Left lung (tissue), 10 donors: Measurements from ENCODE around the gene GPD1L. TPM values are rescaled to one million over a fixed set of nuclear protein-coding genes. Genes with fewer than 3 reads are reported as not detected.

Experiments used
- ATAC-seq: fragments of 200-7000 bp; cut with Tn5 transposase; one replicate; pipeline ENCODE4 v1.9.1; 2020; ENCODE audit warnings: moderate library complexity
- DNase-seq, 4 donors: peaks; one replicate each; pipeline ENCODE4 v3.0.0-alpha.2; 2013 to 2020
- H3K27ac ChIP-seq, 2 donors: fragments of 200-600 bp; sonication (generic) in 1 of 2; one replicate each; pipeline versions ENCODE4 v1.5.0 to v1.8.0; 2020 to 2021
- H3K27me3 ChIP-seq, 2 donors: fragments of 200-600 bp; sonication (generic) in 1 of 2; one replicate each; pipeline versions ENCODE4 v1.5.0 to v1.8.0; 2020 to 2021
- H3K36me3 ChIP-seq, 2 donors: fragments of 200-600 bp; sonication (generic) in 1 of 2; one replicate each; pipeline versions ENCODE4 v1.5.0 to v1.8.0; 2020 to 2021
- H3K4me1 ChIP-seq, 2 donors: fragments of 200-600 bp; one replicate each; pipeline ENCODE4 v1.8.0; 2021
- H3K4me3 ChIP-seq, 2 donors: fragments of 200-600 bp; sonication (generic) in 1 of 2; one replicate each; pipeline versions ENCODE4 v1.5.0 to v1.8.0; 2020 to 2021; ENCODE audit warnings: mild to moderate bottlenecking in 1 of 2
- H3K9me3 ChIP-seq, 2 donors: fragments of 200-600 bp; sonication (generic) in 1 of 2; one replicate each; pipeline versions ENCODE4 v1.5.0 to v1.8.0; 2020 to 2021
- CTCF ChIP-seq, 2 donors: fragments of 200-600 bp; sonication (generic) in 1 of 2; IDR thresholded peaks; one replicate each; pipeline versions ENCODE4 v1.5.0 to v1.8.0; 2021; ENCODE audit warnings: antibody characterized with exemption in 2 of 2
- intact Hi-C, 2 donors: fragments of 100-400 bp; cut with DNase I; formaldehyde crosslinking; loops; one replicate each; pipeline versions ENCODE4 v1.11.2 to v1.14.2; 2022
- polyA plus RNA-seq, 6 donors: library from polyadenylated mRNA; unstranded; fragments of 120-200 nt; gene quantifications; one replicate each; pipeline ENCODE4 v1.2.1, GENCODE V29; 2013; ENCODE audit not compliant: insufficient read length in 6 of 6
- total RNA-seq, 2 donors: library from RNA; stranded (reverse); fragmentation: NEBNext Ultra II Directional; extraction: Animal tissue kit (Norgen Biotek cat#: 25700); gene quantifications; one replicate each; pipeline ENCODE4 v1.2.1, GENCODE V29; 2021
- donor health status: DM: no; HTN: yes; CAD: no.
- donor health status: DM: no; HTN: no; CAD: no.

Gene GPD1L
- total and polyA plus RNA-seq, 8 donors = 36.0 to 62.4 (median 41.9) TPM

GRCh38 chr3:32117320-32117719, 10.9 kb downstream of the GPD1L start:
- no peak for DNase-seq
- intact Hi-C loops = no loop called here
- ATAC-seq = peak; percentile 80
- Histone ChIP-seq H3K36me3 (no peaks in the 10 kb centered on the region), H3K27ac (no peak overlapping the region), H3K4me3 (no peak overlapping the region), H3K27me3 (no peaks in the 10 kb centered on the region), H3K4me1 (peaks cover 0 to 12% of the 10 kb centered on the region in 2 donors), H3K9me3 (peaks cover 0 to 6% of the 10 kb centered on the region in 2 donors)
- no peak for TF ChIP-seq CTCF (IDR thresholded peaks at IDR 0.05)

- intact Hi-C loops = no loop called here
- H3K27me3 ChIP-seq = no peaks in the 10 kb centered on the region
- peaks cover 0 to 12% of the 10 kb centered on the region in 2 donors for H3K4me1 ChIP-seq
- ATAC-seq (no peak), DNase-seq (no peak)
- H3K4me3 ChIP-seq = no peak overlapping the region
- H3K36me3 ChIP-seq = no peaks in the 10 kb centered on the region
- H3K9me3 ChIP-seq = peaks cover 0 to 6% of the 10 kb centered on the region in 2 donors
- TF ChIP-seq CTCF (IDR thresholded peaks at IDR 0.05) = no peak
- no peak overlapping the region for H3K27ac ChIP-seq
These were observed 11.8 kb downstream of the GPD1L start for GRCh38 chr3:32118215-32118614.

- intact Hi-C loops = no loop called here
- no peaks in the 10 kb centered on the region for H3K9me3 ChIP-seq
- no peaks in the 10 kb centered on the region for H3K27me3 ChIP-seq
- H3K4me1 ChIP-seq = peaks cover 0 to 12% of the 10 kb centered on the region in 2 donors
- no peak for TF ChIP-seq CTCF (IDR thresholded peaks at IDR 0.05)
- no peak for DNase-seq
- H3K4me3 ChIP-seq = no peak overlapping the region
- no peaks in the 10 kb centered on the region for H3K36me3 ChIP-seq
- no peak overlapping the region for H3K27ac ChIP-seq
- ATAC-seq = peak; percentile 49
These were observed 14.1 kb downstream of the GPD1L start for GRCh38 chr3:32120471-32120870.

GRCh38 chr3:32121137-32121536, 14.7 kb downstream of the GPD1L start:
- H3K27me3 ChIP-seq = no peaks in the 10 kb centered on the region
- no peak overlapping the region for H3K27ac ChIP-seq
- DNase-seq (no peak), ATAC-seq (no peak)
- peaks cover 0 to 12% of the 10 kb centered on the region in 2 donors for H3K4me1 ChIP-seq
- TF ChIP-seq CTCF (IDR thresholded peaks at IDR 0.05) = no peak
- no peaks in the 10 kb centered on the region for H3K36me3 ChIP-seq
- H3K9me3 ChIP-seq = no peaks in the 10 kb centered on the region
- intact Hi-C loops = no loop called here
- H3K4me3 ChIP-seq = no peak overlapping the region

GRCh38 chr3:32123620-32124019, 17.2 kb downstream of the GPD1L start:
- no peak overlapping the region for H3K4me3 ChIP-seq
- DNase-seq (no peak), ATAC-seq (no peak)
- no peaks in the 10 kb centered on the region for H3K36me3 ChIP-seq
- TF ChIP-seq CTCF (IDR thresholded peaks at IDR 0.05) = no peak
- H3K4me1 ChIP-seq = peaks cover 0 to 8% of the 10 kb centered on the region in 2 donors
- no peak overlapping the region for H3K27ac ChIP-seq
- no peaks in the 10 kb centered on the region for H3K9me3 ChIP-seq
- intact Hi-C loops = no loop called here
- no peaks in the 10 kb centered on the region for H3K27me3 ChIP-seq
